SK-N-MC (cell line): ENCODE measurements around the gene GAS6.

ENCODE experiments used
- EZH2 ChIP-seq: fragments of 200-600 bp; sonication (generic); IDR thresholded peaks from one replicate; pipeline ENCODE4 v1.6.1; 2017; ENCODE audit warnings: antibody characterized with exemption
- POLR2AphosphoS5 ChIP-seq: IDR thresholded peaks from 2 replicates; pipeline ENCODE4 v1.6.1; 2012; ENCODE audit warnings: mild to moderate bottlenecking, low read depth, low read length, borderline replicate concordance

DNA sequence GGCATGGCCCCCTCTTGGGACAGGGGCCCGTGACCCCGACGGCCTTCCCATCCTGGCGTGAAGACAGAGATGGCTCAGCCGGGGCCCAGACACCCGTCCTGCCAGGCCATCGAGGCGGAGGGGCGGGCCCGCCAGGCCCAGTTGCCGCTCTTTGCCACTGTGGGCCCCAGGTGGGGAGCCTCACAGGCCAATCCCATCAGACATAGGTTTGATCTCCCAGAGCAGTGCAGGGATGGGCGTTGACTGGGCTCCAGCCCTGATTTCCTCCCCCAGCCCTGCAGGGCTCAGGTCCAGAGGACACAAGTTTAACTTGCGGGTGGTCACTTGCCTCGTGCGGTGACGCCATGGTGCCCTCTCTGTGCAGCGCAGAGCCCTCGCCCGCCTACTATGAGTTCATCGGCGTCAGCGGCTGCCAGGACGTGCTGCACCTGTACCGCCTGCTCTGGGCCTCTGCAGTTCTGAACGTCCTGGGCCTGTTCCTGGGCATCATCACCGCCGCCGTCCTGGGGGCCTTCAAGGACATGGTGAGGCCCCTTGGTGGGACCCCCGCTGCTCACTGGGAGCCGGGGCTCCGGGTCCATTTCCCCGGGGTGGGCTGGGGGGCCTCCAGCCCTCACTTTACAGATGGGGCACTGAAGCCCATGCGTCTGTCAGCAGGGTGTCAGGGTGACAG is 62.5 kb downstream of the GAS6 start:
- TF ChIP-seq POLR2AphosphoS5 (no peak), EZH2 (no peak)
